ENCODE measurements around the gene CNGA4. TPM values are rescaled to one million over a fixed set of nuclear protein-coding genes. Genes with fewer than 3 reads are reported as not detected.

The CNGA4 gene
- polyA plus RNA-seq, 3 donors = 0.69 TPM; not detected in 2

DNA sequence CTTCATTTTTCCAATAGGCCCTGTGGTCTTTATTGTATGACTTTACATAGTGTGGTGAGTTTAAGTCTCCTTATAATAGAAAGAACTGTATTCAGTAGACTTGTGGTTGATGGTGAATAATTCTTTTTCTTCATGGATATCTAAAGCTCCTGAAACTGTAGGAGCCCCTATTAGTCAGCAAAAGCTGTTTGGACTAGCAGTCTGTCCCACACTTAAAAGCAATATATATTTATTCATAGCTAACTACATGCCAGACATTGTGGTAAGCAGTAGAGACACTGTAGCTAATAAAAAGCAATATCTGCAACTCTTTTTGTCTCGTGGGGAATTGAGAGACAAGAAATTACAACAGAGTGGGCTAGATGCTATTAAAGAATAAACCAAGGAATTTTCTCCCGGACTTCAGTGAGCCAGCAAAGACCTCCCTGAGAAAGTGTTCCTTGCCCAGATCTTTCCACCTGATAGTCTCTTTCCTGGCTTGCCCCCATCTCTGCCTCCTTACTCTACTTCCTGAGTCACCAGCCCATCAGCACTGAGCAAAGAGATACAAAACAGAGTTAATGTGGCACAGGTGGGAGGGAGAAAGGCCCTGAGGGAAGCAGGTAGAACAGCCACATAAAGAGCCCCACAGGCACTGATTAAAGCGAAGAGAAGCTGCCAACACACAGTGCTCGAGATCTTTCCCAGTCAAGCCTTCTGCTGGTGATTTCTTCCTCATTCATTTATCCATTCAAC, 41.3 kb upstream of the CNGA4 start:
- Mint-ChIP-seq H3K9me3 (peaks cover 0 to 8% (median 2%) of the 10 kb centered on the region in 7 donors), H3K27me3 (ENCODE audit: low read depth in 3 of 3) (peaks cover 0 to 3% (median 1%) of the 10 kb centered on the region in 3 donors), H3K27ac (peak overlapping the region in 4 of 7 donors; percentile 39 to 81 (median 70)), H3K4me1 (peaks cover 72% of the 10 kb centered on the region), H3K36me3 (peaks cover 18 to 42% of the 10 kb centered on the region in 2 donors), H3K4me3 (no peak overlapping the region)
- H3K9me3 ChIP-seq (replicated peaks in 1 of 2; ENCODE audit: control insufficient read depth in 1 of 2, insufficient read depth in 1 of 2, low read length in 2 of 2) = no peaks in the 10 kb centered on the region
- H3K9ac ChIP-seq (ENCODE audit: insufficient read depth, low read length, poor library complexity, severe bottlenecking) = no peak overlapping the region
- H3K4me2 ChIP-seq (replicated peaks; ENCODE audit: extremely low read depth, low read length, poor library complexity, severe bottlenecking) = no peak overlapping the region
- no peaks in the 10 kb centered on the region for H3K27me3 ChIP-seq (ENCODE audit: control insufficient read depth in 2 of 2, insufficient read depth in 2 of 2, low read length in 2 of 2)
- H3K4me1 ChIP-seq (ENCODE audit: control insufficient read depth in 1 of 2, insufficient read depth in 2 of 2, low read length in 2 of 2) = peaks cover 45 to 75% of the 10 kb centered on the region in 2 donors
- peaks cover 1% of the 10 kb centered on the region for H3K79me2 ChIP-seq (ENCODE audit: insufficient read depth, low read length)
- no peaks in the 10 kb centered on the region for H3K36me3 ChIP-seq (replicated peaks in 1 of 2; ENCODE audit: control insufficient read depth in 1 of 2, insufficient read depth in 2 of 2, low read length in 2 of 2)
- no peak overlapping the region for H2AFZ ChIP-seq (ENCODE audit: insufficient read depth, low read depth, low read length, poor library complexity, severe bottlenecking)
- no peak overlapping the region for H3K4me3 ChIP-seq (replicated peaks in 1 of 3; ENCODE audit: low read depth in 2 of 3, low read length in 3 of 3)
- WGBS (ENCODE audit: insufficient coverage) = 100% methylated on average over 1 of the region's 4 CpGs
- no peaks in the 10 kb centered on the region for H4K20me1 ChIP-seq (ENCODE audit: insufficient read depth, low read length)
- no peak overlapping the region for H3K27ac ChIP-seq (ENCODE audit: low read depth in 1 of 2, low read length in 2 of 2)
- intact Hi-C loops (cut with micrococcal nuclease) = loop anchor here in 1 of 2 donors (10.0 kb wide), 1 partner anchor 63 kb away; no protein-coding TSS in a partner anchor
- DNase-seq = no peak
- TF ChIP-seq, protein P1, sequence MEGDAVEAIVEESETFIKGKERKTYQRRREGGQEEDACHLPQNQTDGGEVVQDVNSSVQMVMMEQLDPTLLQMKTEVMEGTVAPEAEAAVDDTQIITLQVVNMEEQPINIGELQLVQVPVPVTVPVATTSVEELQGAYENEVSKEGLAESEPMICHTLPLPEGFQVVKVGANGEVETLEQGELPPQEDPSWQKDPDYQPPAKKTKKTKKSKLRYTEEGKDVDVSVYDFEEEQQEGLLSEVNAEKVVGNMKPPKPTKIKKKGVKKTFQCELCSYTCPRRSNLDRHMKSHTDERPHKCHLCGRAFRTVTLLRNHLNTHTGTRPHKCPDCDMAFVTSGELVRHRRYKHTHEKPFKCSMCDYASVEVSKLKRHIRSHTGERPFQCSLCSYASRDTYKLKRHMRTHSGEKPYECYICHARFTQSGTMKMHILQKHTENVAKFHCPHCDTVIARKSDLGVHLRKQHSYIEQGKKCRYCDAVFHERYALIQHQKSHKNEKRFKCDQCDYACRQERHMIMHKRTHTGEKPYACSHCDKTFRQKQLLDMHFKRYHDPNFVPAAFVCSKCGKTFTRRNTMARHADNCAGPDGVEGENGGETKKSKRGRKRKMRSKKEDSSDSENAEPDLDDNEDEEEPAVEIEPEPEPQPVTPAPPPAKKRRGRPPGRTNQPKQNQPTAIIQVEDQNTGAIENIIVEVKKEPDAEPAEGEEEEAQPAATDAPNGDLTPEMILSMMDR (IDR thresholded peaks at IDR 0.05) = no peak

DNA sequence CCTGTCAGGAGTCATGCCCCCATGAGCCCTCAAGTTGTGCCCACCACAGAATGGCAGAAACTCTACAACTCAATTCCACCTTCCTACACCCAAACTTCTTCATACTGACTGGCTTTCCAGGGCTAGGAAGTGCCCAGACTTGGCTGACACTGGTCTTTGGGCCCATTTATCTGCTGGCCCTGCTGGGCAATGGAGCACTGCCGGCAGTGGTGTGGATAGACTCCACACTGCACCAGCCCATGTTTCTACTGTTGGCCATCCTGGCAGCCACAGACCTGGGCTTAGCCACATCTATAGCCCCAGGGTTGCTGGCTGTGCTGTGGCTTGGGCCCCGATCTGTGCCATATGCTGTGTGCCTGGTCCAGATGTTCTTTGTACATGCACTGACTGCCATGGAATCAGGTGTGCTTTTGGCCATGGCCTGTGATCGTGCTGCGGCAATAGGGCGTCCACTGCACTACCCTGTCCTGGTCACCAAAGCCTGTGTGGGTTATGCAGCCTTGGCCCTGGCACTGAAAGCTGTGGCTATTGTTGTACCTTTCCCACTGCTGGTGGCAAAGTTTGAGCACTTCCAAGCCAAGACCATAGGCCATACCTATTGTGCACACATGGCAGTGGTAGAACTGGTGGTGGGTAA, 39.6 kb upstream of the CNGA4 start, which contains the start of gene OR52W1:
Gene OR52W1 (plus strand): TSS at position 51 of the 637 bp plus-strand sequence. CDS start 0 bp downstream, at position 51.
- peaks cover 79% of the 10 kb centered on the region for H3K4me1 Mint-ChIP-seq
- no peaks in the 10 kb centered on the region for H3K27me3 ChIP-seq (ENCODE audit: control insufficient read depth in 2 of 2, insufficient read depth in 2 of 2, low read length in 2 of 2)
- DNase-seq = no peak
- TF ChIP-seq, protein P1 (IDR thresholded peaks at IDR 0.05) = no peak
- no peak within 1 kb of the TSS for H3K9ac ChIP-seq (ENCODE audit: insufficient read depth, low read length, poor library complexity, severe bottlenecking)
- H2AFZ ChIP-seq (ENCODE audit: insufficient read depth, low read depth, low read length, poor library complexity, severe bottlenecking) = no peak within 1 kb of the TSS
- H3K4me3 Mint-ChIP-seq = no peak within 1 kb of the TSS
- WGBS (ENCODE audit: insufficient coverage) = 96% methylated on average over 5 of the region's 5 CpGs
- H3K27ac ChIP-seq (ENCODE audit: low read depth in 1 of 2, low read length in 2 of 2) = peak within 1 kb of the TSS; percentile 95 to 100
- no peak within 1 kb of the TSS for H3K4me2 ChIP-seq (replicated peaks; ENCODE audit: extremely low read depth, low read length, poor library complexity, severe bottlenecking)
- H3K79me2 ChIP-seq (ENCODE audit: insufficient read depth, low read length) = peaks cover 18% of the 10 kb centered on the region
- no peaks in the 10 kb centered on the region for H4K20me1 ChIP-seq (ENCODE audit: insufficient read depth, low read length)
- no peaks in the 10 kb centered on the region for H3K9me3 ChIP-seq (replicated peaks in 1 of 2; ENCODE audit: control insufficient read depth in 1 of 2, insufficient read depth in 1 of 2, low read length in 2 of 2)
- peaks cover 0 to 7% (median 2%) of the 10 kb centered on the region in 7 donors for H3K9me3 Mint-ChIP-seq
- H3K4me3 ChIP-seq (replicated peaks in 1 of 3; ENCODE audit: low read depth in 2 of 3, low read length in 3 of 3) = no peak within 1 kb of the TSS
- no peaks in the 10 kb centered on the region for H3K36me3 ChIP-seq (replicated peaks in 1 of 2; ENCODE audit: control insufficient read depth in 1 of 2, insufficient read depth in 2 of 2, low read length in 2 of 2)
- peak within 1 kb of the TSS; percentile 100 for H3K27ac Mint-ChIP-seq
- intact Hi-C loops (cut with micrococcal nuclease) = loop anchor here in 1 of 2 donors (10.0 kb wide), 1 partner anchor 64 kb away; no protein-coding TSS in a partner anchor
- H3K36me3 Mint-ChIP-seq = peaks cover 29 to 53% of the 10 kb centered on the region in 2 donors
- peaks cover 0 to 3% (median 1%) of the 10 kb centered on the region in 3 donors for H3K27me3 Mint-ChIP-seq (ENCODE audit: low read depth in 3 of 3)
- peaks cover 57 to 77% of the 10 kb centered on the region in 2 donors for H3K4me1 ChIP-seq (ENCODE audit: control insufficient read depth in 1 of 2, insufficient read depth in 2 of 2, low read length in 2 of 2)
